Endodermal cell (in vitro differentiated cells): Measurements from ENCODE around the gene INSL3. TPM values are rescaled to one million over a fixed set of nuclear protein-coding genes. Genes with fewer than 3 reads are reported as not detected.
A peak's percentile ranks its signal among the peaks of the same experiment; 100 is the strongest.

Source experiments
- DNase-seq: peaks from one replicate; pipeline ENCODE4 v3.0.0-alpha.2; 2017
- H3K27ac ChIP-seq: 2 replicates; pipeline ENCODE4 v1.5.1; 2013; ENCODE audit warnings: mild to moderate bottlenecking, low read depth, low read length, moderate library complexity
- H3K27me3 ChIP-seq: 2 replicates; pipeline ENCODE4 v1.6.1; 2013; ENCODE audit warnings: mild to moderate bottlenecking, low read length, moderate library complexity; ENCODE audit not compliant: insufficient read depth, control insufficient read depth, poor library complexity, severe bottlenecking
- H3K36me3 ChIP-seq: 2 replicates; pipeline ENCODE4 v1.7.0; 2013; ENCODE audit warnings: mild to moderate bottlenecking, low read length, moderate library complexity; ENCODE audit not compliant: control insufficient read depth, insufficient read depth
- H3K4me1 ChIP-seq: one replicate; pipeline ENCODE4 v1.7.0; 2013; ENCODE audit warnings: low read length; ENCODE audit not compliant: control insufficient read depth, insufficient read depth
- H3K4me3 ChIP-seq: 2 replicates; pipeline ENCODE4 v1.5.1; 2013; ENCODE audit warnings: mild to moderate bottlenecking, low read length, moderate library complexity
- H3K9ac ChIP-seq: 2 replicates; pipeline ENCODE4 v1.6.1; 2013; ENCODE audit warnings: mild to moderate bottlenecking, low read length, moderate library complexity; ENCODE audit not compliant: poor library complexity, severe bottlenecking; ENCODE audit errors: extremely low read depth
- H3K9me3 ChIP-seq: 2 replicates; pipeline ENCODE4 v1.6.1; 2013; ENCODE audit warnings: mild to moderate bottlenecking, low read length, moderate library complexity; ENCODE audit not compliant: control insufficient read depth
- H3K27ac Mint-ChIP-seq: 2 replicates; pipeline ENCODE4 v1.8.0; 2020; ENCODE audit warnings: mixed read lengths
- H3K27me3 Mint-ChIP-seq: 2 replicates; pipeline ENCODE4 v1.8.0; 2021; ENCODE audit warnings: mild to moderate bottlenecking, mixed read lengths; ENCODE audit not compliant: insufficient read depth
- H3K36me3 Mint-ChIP-seq: 2 replicates; pipeline ENCODE4 v1.8.0; 2020; ENCODE audit warnings: low read depth, mixed read lengths
- H3K4me1 Mint-ChIP-seq: 2 replicates; pipeline ENCODE4 v1.8.0; 2020; ENCODE audit warnings: mixed read lengths
- H3K4me3 Mint-ChIP-seq: 2 replicates; pipeline ENCODE4 v1.8.0; 2020; ENCODE audit warnings: mild to moderate bottlenecking, moderate library complexity, mixed read lengths
- H3K9me3 Mint-ChIP-seq: 2 replicates; pipeline ENCODE4 v1.8.0; 2020; ENCODE audit warnings: mild to moderate bottlenecking, mixed read lengths
- WGBS, 2 experiments: methylation state at CpG; one replicate each; pipeline versions ENCODE4 v1.1.5 to v1.1.7; 2013; ENCODE audit warnings: missing lambda C conversion rate in 2 of 2, mixed read lengths in 1 of 2; ENCODE audit not compliant: insufficient coverage in 1 of 2, insufficient read length in 1 of 2; 5-methylcytosine and 5-hydroxymethylcytosine counted together
- total RNA-seq, 2 donors: library from RNA; stranded (reverse); fragmentation: NEBNext Ultra II Directional in 1 of 2; extraction: Animal tissue kit (Norgen Biotek cat#: 25700) in 1 of 2; gene quantifications; 2 replicates in 1 of 2; 3 replicates in 1 of 2; pipeline ENCODE4 v1.2.1, GENCODE V29; 2021
- TF ChIP-seq, protein P1 (sequence below): fragments of 200-600 bp; sonication (generic); conservative IDR thresholded peaks from 2 replicates; pipeline ENCODE4 v1.5.0; 2021; ENCODE audit warnings: antibody characterized with exemption, mild to moderate bottlenecking

INSL3 gene
- total RNA-seq, 2 donors from 2014 or later, result 0.80 TPM; not detected in 1

DNA sequence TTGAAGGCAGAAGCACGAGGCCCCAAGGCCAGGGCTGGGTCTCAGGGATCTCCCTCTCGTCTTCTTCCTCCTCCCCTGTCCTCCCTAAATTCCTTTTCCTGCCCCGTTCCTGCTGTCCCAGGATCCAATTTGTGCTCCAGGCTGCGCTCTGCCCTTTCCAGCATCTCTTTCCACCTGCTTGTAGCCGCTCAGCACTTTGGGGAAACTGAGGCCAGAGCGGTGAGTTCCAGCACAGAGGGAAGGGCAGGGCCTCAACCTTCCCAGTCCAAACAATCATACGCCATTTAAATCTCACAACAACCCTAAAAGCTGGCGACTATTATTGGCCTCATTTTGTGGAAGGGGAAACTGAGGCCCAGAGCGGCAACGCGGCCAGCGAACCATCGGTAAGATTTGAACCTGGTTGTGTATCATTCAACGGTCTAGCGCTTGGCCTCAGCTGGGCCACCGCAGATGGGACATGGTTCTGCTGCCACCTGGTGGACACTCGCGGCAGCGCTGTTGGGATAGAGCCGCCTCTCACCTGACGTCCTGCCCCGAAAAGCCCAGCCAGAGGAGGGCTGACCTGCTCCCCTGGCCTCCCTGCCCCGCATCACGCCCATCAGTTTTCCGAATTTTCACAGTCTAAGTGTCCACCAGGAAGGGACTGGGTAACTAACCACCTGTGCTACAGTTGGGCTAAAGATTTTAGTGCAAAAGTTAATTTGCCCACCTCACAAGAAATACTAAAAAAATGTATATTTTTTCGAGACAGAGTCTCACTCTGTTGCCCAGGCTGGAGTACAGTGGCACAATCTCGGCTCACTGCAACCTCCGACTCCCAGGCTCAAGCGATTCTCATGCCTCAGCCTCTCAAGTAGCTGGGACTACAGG, 34.2 kb upstream of the INSL3 start:
- Mint-ChIP-seq H3K36me3 (peaks cover 8% of the 10 kb centered on the region), H3K9me3 (no peaks in the 10 kb centered on the region), H3K4me3 (no peak overlapping the region), H3K4me1 (peaks cover 3% of the 10 kb centered on the region), H3K27ac (no peak overlapping the region), H3K27me3 (peaks cover 9% of the 10 kb centered on the region)
- H3K9ac ChIP-seq, result no peak overlapping the region
- 13 to 25% methylated on average over 21 to 29 of the region's 29 CpGs for WGBS, 2 experiments
- no peak overlapping the region for H3K4me3 ChIP-seq
- H3K27ac ChIP-seq, result no peak overlapping the region
- TF ChIP-seq, protein P1, sequence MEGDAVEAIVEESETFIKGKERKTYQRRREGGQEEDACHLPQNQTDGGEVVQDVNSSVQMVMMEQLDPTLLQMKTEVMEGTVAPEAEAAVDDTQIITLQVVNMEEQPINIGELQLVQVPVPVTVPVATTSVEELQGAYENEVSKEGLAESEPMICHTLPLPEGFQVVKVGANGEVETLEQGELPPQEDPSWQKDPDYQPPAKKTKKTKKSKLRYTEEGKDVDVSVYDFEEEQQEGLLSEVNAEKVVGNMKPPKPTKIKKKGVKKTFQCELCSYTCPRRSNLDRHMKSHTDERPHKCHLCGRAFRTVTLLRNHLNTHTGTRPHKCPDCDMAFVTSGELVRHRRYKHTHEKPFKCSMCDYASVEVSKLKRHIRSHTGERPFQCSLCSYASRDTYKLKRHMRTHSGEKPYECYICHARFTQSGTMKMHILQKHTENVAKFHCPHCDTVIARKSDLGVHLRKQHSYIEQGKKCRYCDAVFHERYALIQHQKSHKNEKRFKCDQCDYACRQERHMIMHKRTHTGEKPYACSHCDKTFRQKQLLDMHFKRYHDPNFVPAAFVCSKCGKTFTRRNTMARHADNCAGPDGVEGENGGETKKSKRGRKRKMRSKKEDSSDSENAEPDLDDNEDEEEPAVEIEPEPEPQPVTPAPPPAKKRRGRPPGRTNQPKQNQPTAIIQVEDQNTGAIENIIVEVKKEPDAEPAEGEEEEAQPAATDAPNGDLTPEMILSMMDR, result peak; percentile 97
- peaks cover 4% of the 10 kb centered on the region for H3K27me3 ChIP-seq
- H3K9me3 ChIP-seq, result no peaks in the 10 kb centered on the region
- H3K4me1 ChIP-seq, result no peaks in the 10 kb centered on the region
- peaks cover 1% of the 10 kb centered on the region for H3K36me3 ChIP-seq
- DNase-seq, result peak; percentile 98

DNA sequence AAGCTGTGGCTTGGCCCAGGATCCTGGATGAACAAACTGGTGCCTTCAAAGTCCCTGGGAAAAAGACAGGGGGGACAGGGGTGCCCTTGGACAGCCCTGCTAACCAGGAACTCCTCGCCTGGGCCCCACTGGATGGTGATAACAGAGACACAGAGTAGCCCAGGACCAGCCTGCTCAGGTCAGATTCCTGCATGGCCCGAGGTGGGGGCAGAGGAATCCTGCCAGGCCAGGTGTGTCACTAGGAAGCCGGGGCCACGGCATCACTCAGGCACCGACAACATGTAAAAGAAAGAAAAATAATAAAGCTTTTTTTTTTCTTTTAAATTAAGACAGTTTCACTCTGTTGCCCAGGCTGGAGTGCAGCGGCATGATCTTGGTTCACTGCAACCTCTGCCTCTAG, 32.7 kb upstream of the INSL3 start:
- no peaks in the 10 kb centered on the region for H3K36me3 ChIP-seq
- Mint-ChIP-seq H3K36me3 (no peaks in the 10 kb centered on the region), H3K27ac (no peak overlapping the region), H3K9me3 (no peaks in the 10 kb centered on the region), H3K27me3 (peaks cover 9% of the 10 kb centered on the region), H3K4me3 (no peak overlapping the region), H3K4me1 (peaks cover 1% of the 10 kb centered on the region)
- TF ChIP-seq, protein P1, result no peak
- H3K4me3 ChIP-seq, result no peak overlapping the region
- no peak for DNase-seq
- peaks cover 4% of the 10 kb centered on the region for H3K27me3 ChIP-seq
- 89 to 100% methylated on average over 2 to 6 of the region's 6 CpGs for WGBS, 2 experiments
- H3K9ac ChIP-seq, result no peak overlapping the region
- no peaks in the 10 kb centered on the region for H3K9me3 ChIP-seq
- H3K4me1 ChIP-seq, result no peaks in the 10 kb centered on the region
- no peak overlapping the region for H3K27ac ChIP-seq

DNA sequence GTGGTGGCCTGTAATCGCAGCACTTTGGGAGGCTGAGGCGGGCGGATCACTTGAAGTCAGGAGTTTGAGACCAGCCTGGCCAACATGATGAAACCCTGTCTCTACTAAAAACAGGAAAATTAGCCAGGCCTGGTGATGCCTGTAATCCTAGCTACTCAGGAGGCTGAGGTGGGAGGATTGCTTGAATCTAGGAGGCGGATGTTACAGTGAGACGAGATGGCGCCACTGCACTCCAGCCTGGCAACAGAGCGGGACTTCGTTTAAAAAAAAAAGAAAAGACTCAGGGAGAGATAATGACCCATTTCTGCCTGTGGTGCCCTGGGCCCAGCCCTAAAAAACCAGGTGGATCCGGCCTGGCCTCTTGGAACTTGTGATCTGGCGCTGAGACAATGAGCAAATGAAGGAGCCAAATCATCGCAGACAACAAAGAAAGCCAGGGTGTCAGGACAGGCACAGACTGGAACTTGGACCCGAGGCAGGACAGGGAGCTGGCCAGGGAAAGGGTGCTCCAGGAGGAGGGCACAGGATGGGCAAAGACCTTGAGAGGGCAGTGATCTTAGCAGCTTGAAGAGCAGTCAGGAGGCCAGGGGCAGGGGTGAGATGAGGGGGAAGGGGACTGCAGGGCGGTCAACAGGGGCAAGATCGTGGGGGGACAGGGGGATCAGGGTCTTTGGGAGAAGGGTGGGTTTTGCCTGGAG, 27.4 kb upstream of the INSL3 start:
- WGBS, 2 experiments, result 92% methylated on average over 12 to 14 of the region's 14 CpGs
- peaks cover 31% of the 10 kb centered on the region for H3K27me3 Mint-ChIP-seq
- H3K4me1 ChIP-seq, result no peaks in the 10 kb centered on the region
- H3K9me3 ChIP-seq, result no peaks in the 10 kb centered on the region
- H3K4me3 ChIP-seq, result no peak overlapping the region
- H3K9ac ChIP-seq, result no peak overlapping the region
- H3K36me3 ChIP-seq, result no peaks in the 10 kb centered on the region
- no peaks in the 10 kb centered on the region for H3K4me1 Mint-ChIP-seq
- TF ChIP-seq, protein P1, result no peak
- no peaks in the 10 kb centered on the region for H3K36me3 Mint-ChIP-seq
- H3K27me3 ChIP-seq, result peaks cover 5% of the 10 kb centered on the region
- H3K9me3 Mint-ChIP-seq, result no peaks in the 10 kb centered on the region
- no peak overlapping the region for H3K27ac Mint-ChIP-seq
- no peak overlapping the region for H3K27ac ChIP-seq
- no peak overlapping the region for H3K4me3 Mint-ChIP-seq
- no peak for DNase-seq
